Posterior vena cava (tissue), 2 donors: ENCODE data around the gene CACNG8. TPM values are rescaled to one million over a fixed set of nuclear protein-coding genes. Genes with fewer than 3 reads are reported as not detected.
"Not testable (repeated sequence)": the region's sequence is repeated elsewhere in the genome, so short reads cannot be mapped to it uniquely, and the experiment has no call there.

ENCODE experiments used
- DNase-seq: peaks from one replicate; pipeline ENCODE4 v3.0.0-alpha.2; 2020; ENCODE audit warnings: low spot score
- intact Hi-C, 2 donors: fragments of 100-400 bp; cut with DNase I; formaldehyde crosslinking; loops; one replicate each; pipeline versions ENCODE4 v1.14.1 to v1.14.2; 2022 to 2023
- long read RNA-seq, 2 donors: library from polyadenylated mRNA; unstranded; transcript quantifications; one replicate each; pipeline ENCODE4 v2.0.0, GENCODE V29; 2020 to 2021
- total RNA-seq, 2 donors: library from RNA; stranded (reverse); fragmentation: NEBNext Ultra II Directional; extraction: Animal tissue kit (Norgen Biotek cat#: 25700); gene quantifications; one replicate each; pipeline ENCODE4 v1.2.1, GENCODE V29; 2021
- donor health status: DM: yes; HTN: yes; CAD: no.
- donor health status: DM: yes; HTN: yes; CAD: no.

The CACNG8 gene
- total RNA-seq: under 1 TPM; 0.05 to 0.09 TPM
- long read RNA-seq, donor 1: 0 reads
- long read RNA-seq, donor 2: 0 reads

- DNase-seq: no peak
- intact Hi-C loops: no loop called here
These were observed at the start of gene CACNG8 for GRCh38 chr19:53962887-53963431. CACNG8 (plus strand) TSS chr19:53962937.

DNA sequence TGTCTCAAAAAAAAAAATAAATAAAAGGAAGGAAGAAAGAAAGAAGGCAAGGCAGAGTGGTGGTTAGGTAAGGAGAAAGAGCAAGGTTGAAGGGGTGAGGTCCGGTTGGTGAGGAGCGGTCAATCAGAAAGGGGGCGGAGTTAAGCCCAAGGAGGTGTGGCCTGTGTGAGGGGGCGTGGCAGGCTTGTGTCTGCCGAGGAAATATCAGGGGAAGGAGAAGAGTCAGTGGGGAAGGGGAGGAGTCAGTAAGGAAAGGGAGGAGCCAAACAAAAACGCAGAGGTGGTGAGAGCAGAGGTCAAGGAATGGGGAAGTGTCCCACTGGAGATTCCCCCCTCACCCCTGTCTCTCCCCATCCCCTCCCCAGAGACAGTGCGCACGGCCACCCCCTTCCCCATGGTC, 47.7 kb upstream of the CACNG8 start:
- no peak for DNase-seq

GRCh38 chr19:53916004-53916403, 46.7 kb upstream of the CACNG8 start:
- no peak for DNase-seq
- intact Hi-C loops: loop anchor here in 1 of 2 donors (10.0 kb wide), 1 partner anchor 239 kb away; the partner anchor contains the start of gene LENG1

More for the DNA sequence above, 47.7 kb upstream of the CACNG8 start:
- intact Hi-C loops: loop anchor here in 1 of 2 donors (10.0 kb wide), 1 partner anchor 240 kb away; the partner anchor contains the start of gene LENG1

DNA sequence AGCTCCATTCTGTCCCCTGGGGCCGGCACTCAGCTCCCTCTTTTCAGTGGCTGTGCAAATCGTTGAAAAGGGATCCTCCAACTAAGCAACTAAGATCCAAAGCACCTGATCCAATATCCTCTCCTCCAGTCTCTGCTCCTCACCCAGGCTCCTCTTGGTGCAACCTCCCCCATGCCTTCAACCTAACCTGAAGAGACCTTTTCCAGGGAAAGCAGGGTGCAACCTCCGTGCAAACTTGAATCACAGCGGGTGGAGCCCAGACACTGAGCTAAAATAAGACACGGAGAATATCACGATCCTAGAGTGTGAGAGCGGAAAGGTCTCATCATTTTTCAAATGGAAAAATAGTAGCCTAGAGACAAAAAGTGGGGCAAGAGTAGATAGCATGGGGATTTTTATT, 45.4 kb upstream of the CACNG8 start:
- no peak for DNase-seq
- intact Hi-C loops: loop anchor here in 1 of 2 donors (10.0 kb wide), 1 partner anchor 237 kb away; the partner anchor contains the start of gene LENG1

DNA sequence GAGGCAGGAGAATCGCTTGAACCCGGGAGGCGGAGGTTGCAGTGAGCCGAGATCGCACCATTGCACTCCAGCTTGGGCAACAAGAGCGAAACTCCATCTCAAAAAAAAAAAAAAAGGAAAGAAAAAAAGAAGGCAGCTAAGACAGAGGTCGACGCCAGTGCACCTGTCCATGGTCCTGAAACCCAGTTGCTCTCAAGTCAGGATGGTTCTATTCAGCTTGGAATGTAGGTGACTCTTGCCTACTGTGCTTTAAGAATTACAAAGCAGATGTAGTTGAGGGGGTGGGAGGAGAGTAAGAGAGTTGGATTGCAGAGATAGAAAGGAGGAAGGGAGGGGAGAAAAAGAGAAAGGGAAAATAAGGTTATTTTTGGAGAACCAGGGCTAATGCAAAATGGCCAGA, 35.0 kb upstream of the CACNG8 start:
- DNase-seq: no peak
- intact Hi-C loops: loop anchor here in 1 of 2 donors (5.0 kb wide), 1 partner anchor 325 kb away; no protein-coding TSS in a partner anchor

DNA sequence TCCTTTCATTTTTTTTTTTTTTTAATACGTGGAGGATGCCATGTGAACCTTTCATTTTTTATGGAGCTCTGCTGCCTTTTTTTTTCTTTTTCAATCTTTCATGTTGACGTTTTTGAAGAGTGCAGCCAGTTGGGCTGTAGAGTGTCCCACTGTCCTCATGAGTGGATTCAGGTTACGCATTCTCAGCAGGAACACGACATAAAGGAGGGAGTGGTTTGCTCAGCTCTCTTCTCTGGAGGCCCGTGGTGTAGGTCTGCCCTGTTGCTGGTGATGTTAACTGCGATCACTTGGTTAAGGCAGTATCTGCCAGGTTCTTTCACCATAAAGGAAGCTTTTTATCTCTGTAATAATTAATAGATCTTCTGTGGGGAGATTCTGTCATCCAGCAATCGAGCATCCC, 26.7 kb upstream of the CACNG8 start:
- intact Hi-C loops: no loop called here
- DNase-seq: no peak

- DNase-seq: no peak
- intact Hi-C loops: no loop called here
These were observed 20.5 kb upstream of the CACNG8 start for GRCh38 chr19:53942001-53942786.

- no peak for DNase-seq
- intact Hi-C loops: no loop called here
These were observed 18.3 kb upstream of the CACNG8 start for GRCh38 chr19:53944416-53944815.

- DNase-seq: no peak
- intact Hi-C loops: no loop called here
These were observed 17.8 kb upstream of the CACNG8 start for GRCh38 chr19:53944933-53945332.

GRCh38 chr19:53945441-53945840, 17.3 kb upstream of the CACNG8 start:
- no peak for DNase-seq
- intact Hi-C loops: no loop called here

GRCh38 chr19:53945998-53946397, 16.7 kb upstream of the CACNG8 start:
- intact Hi-C loops: no loop called here
- DNase-seq: no peak

- no peak for DNase-seq
These were observed 15.1 kb upstream of the CACNG8 start for GRCh38 chr19:53947624-53948023.

DNA sequence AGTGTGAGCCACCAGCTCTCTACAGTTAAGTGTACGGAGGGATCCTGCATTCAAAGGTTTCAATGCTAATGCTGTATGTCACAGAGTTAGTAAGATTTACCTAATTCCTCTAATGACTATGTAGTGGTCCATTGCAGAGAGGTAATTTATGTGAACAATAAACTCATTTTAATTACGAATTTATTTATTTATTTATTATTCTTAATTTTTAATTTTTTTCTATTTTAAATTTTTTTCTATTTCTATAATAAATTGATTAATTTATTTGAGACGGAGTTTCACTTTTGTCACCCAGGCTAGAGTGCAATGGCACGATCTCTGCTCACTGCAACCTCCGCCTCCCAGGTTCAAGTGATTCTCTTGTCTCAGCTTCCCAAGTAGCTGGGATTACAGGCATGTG, 14.1 kb upstream of the CACNG8 start:
- intact Hi-C loops: not testable (repeated sequence)

More at GRCh38 chr19:53947624-53948023, 15.1 kb upstream of the CACNG8 start:
- intact Hi-C loops: no loop called here

GRCh38 chr19:53951436-53951835, 11.3 kb upstream of the CACNG8 start:
- DNase-seq: no peak
- intact Hi-C loops: no loop called here

More for the DNA sequence above, 14.1 kb upstream of the CACNG8 start:
- not testable (repeated sequence) for DNase-seq

DNA sequence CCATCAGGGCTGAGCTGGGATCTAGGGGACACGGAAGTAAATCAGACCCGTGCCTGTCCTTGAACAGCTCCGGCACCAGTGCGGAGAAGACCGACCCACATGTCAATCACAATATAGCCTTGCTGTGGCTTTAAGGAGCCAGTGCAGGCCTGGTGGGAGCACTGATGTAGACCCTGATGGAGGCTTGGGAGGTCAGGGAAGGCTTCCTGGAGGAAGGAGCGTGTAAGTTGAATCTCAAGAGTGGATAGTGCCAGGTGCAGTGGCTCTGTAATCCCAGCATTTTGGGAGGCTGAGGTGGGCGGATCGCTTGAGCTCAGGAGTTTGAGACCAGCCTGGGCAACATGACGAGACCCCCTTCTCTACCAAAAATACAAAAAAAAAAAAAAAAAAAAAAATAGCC, 10.8 kb upstream of the CACNG8 start:
- intact Hi-C loops: no loop called here
- DNase-seq: no peak

GRCh38 chr19:53953383-53953782, 9.4 kb upstream of the CACNG8 start:
- intact Hi-C loops: no loop called here

DNA sequence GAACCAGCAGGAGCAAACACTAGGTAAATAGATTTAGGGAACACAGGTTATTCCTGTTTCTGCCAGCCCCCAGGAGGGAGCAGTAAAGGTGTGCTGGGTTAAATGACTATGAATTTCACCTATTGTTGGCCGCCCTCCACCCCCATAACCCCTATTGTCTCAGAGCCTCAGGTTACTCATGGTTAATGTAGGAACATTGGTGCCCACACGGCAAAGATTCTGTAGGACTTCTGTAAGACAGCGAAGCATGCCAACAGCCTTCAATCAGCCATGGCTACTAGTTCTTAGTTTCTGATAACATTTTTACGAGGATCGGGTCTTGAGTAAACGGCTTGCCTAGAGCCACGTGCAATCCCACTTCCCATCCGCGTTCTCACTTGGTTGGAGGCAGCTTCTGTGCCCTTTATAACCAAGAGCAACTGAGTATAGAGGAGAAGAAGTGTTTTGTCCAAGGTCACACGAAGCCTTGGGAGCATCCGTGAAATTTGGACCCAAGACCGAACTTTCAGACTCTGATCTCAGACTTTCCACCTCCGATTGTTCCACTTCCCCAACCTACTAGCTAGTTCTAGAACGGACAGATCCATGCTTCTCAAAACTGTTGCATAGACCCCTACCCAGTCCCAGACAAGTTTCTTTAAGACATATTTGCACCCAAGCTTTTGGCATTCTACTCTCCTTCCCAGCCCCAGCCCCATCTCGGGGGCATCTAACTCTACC, 5.1 kb upstream of the CACNG8 start:
- no peak for DNase-seq
- intact Hi-C loops: no loop called here

More at GRCh38 chr19:53953383-53953782, 9.4 kb upstream of the CACNG8 start:
- DNase-seq: no peak

- DNase-seq: no peak
- intact Hi-C loops: no loop called here
These were observed 4.6 kb upstream of the CACNG8 start for GRCh38 chr19:53958168-53958571.

DNA sequence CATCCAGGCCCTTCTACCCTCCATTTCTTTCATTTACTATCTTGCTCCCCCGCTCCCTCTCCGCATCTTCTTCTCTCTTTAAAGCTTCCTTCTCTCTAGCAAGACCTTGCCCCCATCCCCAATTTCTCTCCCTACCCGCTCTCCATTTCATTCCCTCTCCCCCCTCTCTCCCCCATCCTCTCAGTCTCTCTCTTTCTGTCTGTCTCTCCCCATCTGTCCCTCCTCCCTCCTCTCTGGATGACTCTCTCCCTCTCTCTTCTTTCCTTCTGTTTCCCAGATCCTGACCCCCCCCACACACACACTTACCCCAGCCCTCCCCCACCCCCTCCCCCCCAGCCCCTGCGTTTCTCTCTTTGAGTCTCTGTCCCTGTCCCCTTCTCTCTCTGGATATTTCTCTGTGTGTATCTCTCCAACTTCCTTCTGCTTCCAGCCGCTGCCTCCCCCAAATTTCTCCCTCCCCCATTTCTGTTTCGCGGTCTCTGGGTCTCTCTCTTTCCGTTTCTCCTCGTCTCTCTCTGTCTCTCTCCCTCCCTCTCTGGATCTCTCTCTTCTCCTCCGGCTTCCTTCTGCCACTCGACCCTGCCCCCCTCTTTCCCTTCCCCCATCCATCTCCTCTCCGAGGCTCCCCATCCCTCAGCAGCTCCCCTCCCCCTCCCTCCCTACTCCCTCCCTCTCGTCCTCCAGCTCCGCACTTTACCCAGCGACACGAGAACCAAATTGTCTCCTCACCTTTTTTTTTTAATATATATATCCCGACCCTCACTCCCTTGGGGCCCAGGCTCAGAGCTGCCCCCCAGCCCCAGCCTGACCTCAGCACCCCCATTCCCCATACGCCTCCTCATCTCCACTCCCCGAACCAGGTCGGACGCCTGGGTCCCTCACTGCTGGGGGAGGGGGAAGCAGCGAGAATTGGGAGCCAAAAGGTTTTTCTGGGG, 3.6 kb upstream of the CACNG8 start:
- intact Hi-C loops: no loop called here
- DNase-seq: no peak
